OCI-LY1 (cell line): Measurements from ENCODE around the gene AKIRIN2.
A peak's percentile ranks its signal among the peaks of the same experiment; 100 is the strongest.

Experiments
- H2AFZ ChIP-seq: fragments of 200-600 bp; sonication (generic), shearing (Covaris generic); 2 replicates; pipeline ENCODE4 v1.6.0; 2014; ENCODE audit warnings: antibody characterized with exemption, mild to moderate bottlenecking, low read length
- H3F3A ChIP-seq: fragments of 200-600 bp; sonication (generic), shearing (Covaris generic); 2 replicates; pipeline ENCODE4 v1.6.0; 2014; ENCODE audit warnings: mild to moderate bottlenecking, antibody characterized with exemption, low read length, moderate library complexity; ENCODE audit not compliant: insufficient read depth
- H3K27ac ChIP-seq: fragments of 200-600 bp; sonication (generic); 2 replicates; pipeline ENCODE4 v1.5.1; 2014; ENCODE audit warnings: low read length, mixed run types, mild to moderate bottlenecking, low read depth; ENCODE audit not compliant: poor library complexity, severe bottlenecking
- H3K27me3 ChIP-seq: fragments of 200-600 bp; sonication (generic); 2 replicates; pipeline ENCODE4 v1.6.0; 2014; ENCODE audit warnings: antibody characterized with exemption, mild to moderate bottlenecking, low read length, moderate library complexity; ENCODE audit not compliant: insufficient read depth
- H3K36me3 ChIP-seq: fragments of 200-600 bp; sonication (generic); 2 replicates; pipeline ENCODE4 v1.6.1; 2014; ENCODE audit warnings: mild to moderate bottlenecking, antibody characterized with exemption, low read length, moderate library complexity, mixed read lengths; ENCODE audit not compliant: insufficient read depth
- H3K4me1 ChIP-seq: fragments of 200-600 bp; sonication (generic); 2 replicates; pipeline ENCODE4 v1.5.1; 2014; ENCODE audit warnings: mild to moderate bottlenecking, low read length, moderate library complexity; ENCODE audit not compliant: insufficient read depth, severe bottlenecking
- H3K4me2 ChIP-seq: fragments of 200-600 bp; sonication (generic), shearing (Covaris generic); 2 replicates; pipeline ENCODE4 v1.6.1; 2014; ENCODE audit warnings: low read length
- H3K4me3 ChIP-seq: fragments of 200-600 bp; sonication (generic); 2 replicates; pipeline ENCODE4 v1.5.1; 2014; ENCODE audit warnings: low read length, low read depth, mild to moderate bottlenecking, mixed read lengths; ENCODE audit not compliant: poor library complexity, severe bottlenecking
- H3K79me2 ChIP-seq: fragments of 200-600 bp; shearing (Covaris generic); 2 replicates; pipeline ENCODE4 v1.6.1; 2016; ENCODE audit warnings: mixed run types, low read length, mixed read lengths; ENCODE audit not compliant: insufficient read depth
- H3K9ac ChIP-seq: fragments of 200-600 bp; sonication (generic), shearing (Covaris generic); 2 replicates; pipeline ENCODE4 v1.6.1; 2014; ENCODE audit warnings: mild to moderate bottlenecking, low read length, mixed read lengths
- H3K9me2 ChIP-seq: fragments of 200-600 bp; sonication (generic), shearing (Covaris generic); 2 replicates; pipeline ENCODE4 v1.6.1; 2014; ENCODE audit warnings: low read depth, mild to moderate bottlenecking, low read length, mixed read lengths
- H3K9me3 ChIP-seq: fragments of 200-600 bp; shearing (Covaris generic); 2 replicates; pipeline ENCODE4 v1.6.1; 2014; ENCODE audit warnings: low read length, mixed read lengths
- H4K20me1 ChIP-seq: fragments of 200-600 bp; sonication (generic), shearing (Covaris generic); 2 replicates; pipeline ENCODE4 v1.6.0; 2016; ENCODE audit warnings: mild to moderate bottlenecking, low read length; ENCODE audit not compliant: insufficient read depth
- CTCF ChIP-seq: fragments of 200-600 bp; sonication (generic), shearing (Covaris generic); IDR thresholded peaks from 2 replicates; pipeline ENCODE4 v1.5.1; 2017; ENCODE audit warnings: mild to moderate bottlenecking, antibody characterized with exemption, low read length, moderate library complexity, mixed read lengths
- EZH2 ChIP-seq: fragments of 200-600 bp; sonication (generic), shearing (Covaris generic); IDR thresholded peaks from 2 replicates; pipeline ENCODE4 v1.8.0; 2017; ENCODE audit warnings: borderline replicate concordance, mixed run types, mild to moderate bottlenecking, antibody characterized with exemption, low read length, moderate library complexity, mixed read lengths

The AKIRIN2 gene

DNA sequence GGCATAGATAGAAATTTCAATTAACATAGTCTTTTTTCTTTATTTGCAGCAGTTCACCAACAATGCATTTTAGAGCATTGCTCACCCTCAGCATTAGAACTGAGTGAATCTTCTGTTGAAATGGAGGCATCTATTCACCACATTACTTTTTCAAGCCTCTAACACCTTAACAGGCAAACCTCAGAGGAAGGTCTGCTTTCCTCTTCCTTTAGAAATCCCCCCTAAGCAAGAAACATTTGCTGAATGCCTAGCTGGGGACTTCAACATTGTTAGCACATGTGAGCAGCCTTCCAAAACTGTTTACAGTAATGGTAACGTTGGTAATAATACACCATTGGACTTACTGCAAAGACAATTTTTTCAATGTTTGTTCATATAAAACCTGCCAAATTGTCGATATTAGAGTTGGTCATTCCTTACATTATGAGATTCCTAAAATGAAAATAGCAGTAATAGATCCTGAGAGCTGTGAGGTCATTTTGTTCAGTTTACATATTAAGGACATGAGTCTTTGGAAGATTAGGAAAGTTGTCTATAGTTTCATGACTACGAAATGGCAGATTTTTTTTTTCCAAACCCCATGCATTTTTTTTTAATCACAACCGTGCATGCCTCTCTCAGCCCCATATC lies 20.6 kb upstream of the AKIRIN2 start:
- no peak overlapping the region for H3K4me2 ChIP-seq

GRCh38 chr6:87721311-87721710 lies 19.3 kb upstream of the AKIRIN2 start:
- no peak overlapping the region for H3K9ac ChIP-seq
- no peak overlapping the region for H3K4me2 ChIP-seq
- no peak overlapping the region for H2AFZ ChIP-seq
- H3K36me3 ChIP-seq, result no peaks in the 10 kb centered on the region
- H4K20me1 ChIP-seq, result no peaks in the 10 kb centered on the region
- H3K4me3 ChIP-seq, result no peak overlapping the region
- H3K9me2 ChIP-seq, result no peaks in the 10 kb centered on the region
- no peak for TF ChIP-seq EZH2
- TF ChIP-seq CTCF, result no peak
- H3K27me3 ChIP-seq, result no peaks in the 10 kb centered on the region
- no peaks in the 10 kb centered on the region for H3F3A ChIP-seq
- H3K27ac ChIP-seq, result no peak overlapping the region
- no peaks in the 10 kb centered on the region for H3K9me3 ChIP-seq
- H3K4me1 ChIP-seq, result peaks cover 24% of the 10 kb centered on the region
- no peaks in the 10 kb centered on the region for H3K79me2 ChIP-seq

More for the DNA sequence above, 20.6 kb upstream of the AKIRIN2 start:
- no peaks in the 10 kb centered on the region for H3K9me3 ChIP-seq
- no peaks in the 10 kb centered on the region for H3K9me2 ChIP-seq
- no peaks in the 10 kb centered on the region for H3K36me3 ChIP-seq
- peaks cover 27% of the 10 kb centered on the region for H3K4me1 ChIP-seq
- no peak overlapping the region for H3K4me3 ChIP-seq
- no peak overlapping the region for H3K9ac ChIP-seq
- 0 out of 2 replicates have a peak overlapping the region, but pooled peaks have one; percentile 15 for H2AFZ ChIP-seq
- TF ChIP-seq CTCF (no peak), EZH2 (no peak)
- H3K27ac ChIP-seq, result no peak overlapping the region
- H3F3A ChIP-seq, result no peaks in the 10 kb centered on the region
- H3K27me3 ChIP-seq, result no peaks in the 10 kb centered on the region
- H4K20me1 ChIP-seq, result no peaks in the 10 kb centered on the region
- H3K79me2 ChIP-seq, result no peaks in the 10 kb centered on the region

DNA sequence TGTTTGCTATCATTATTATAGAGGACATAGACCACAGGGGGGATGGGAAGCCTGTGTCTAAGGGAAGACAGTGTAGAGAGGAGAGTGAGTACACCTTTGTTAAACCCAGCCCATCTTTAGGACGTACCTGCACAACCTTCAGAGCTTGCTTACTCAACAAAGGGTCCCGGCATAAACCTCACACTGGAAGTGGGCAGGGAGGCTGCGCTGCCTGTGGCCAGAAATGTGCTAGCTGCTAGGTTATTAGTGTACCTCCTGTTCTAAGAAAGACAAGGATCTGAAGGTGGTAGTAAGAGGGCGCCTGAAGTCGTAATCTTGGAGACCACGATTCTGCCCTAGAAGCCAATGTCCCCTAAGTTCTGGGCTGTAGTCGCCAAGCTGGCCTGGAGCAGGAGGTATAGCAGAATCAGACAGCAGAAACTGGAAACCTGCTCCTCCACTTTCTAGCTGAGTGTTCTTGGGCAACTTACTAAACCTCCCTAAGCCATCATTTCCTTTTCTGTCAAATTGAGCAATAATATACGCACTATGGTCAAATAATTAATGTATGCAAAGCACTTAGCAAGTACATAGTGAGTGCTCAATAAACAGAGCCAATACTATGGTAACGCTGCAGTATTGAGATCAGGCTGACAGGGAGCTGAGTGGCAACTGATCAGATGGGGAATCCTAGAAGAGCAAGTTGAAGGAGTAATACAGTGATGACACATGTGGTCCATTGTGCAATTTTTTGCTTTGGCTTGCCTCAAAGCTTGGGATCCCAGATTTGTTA lies 16.8 kb upstream of the AKIRIN2 start:
- no peak overlapping the region; the same call in 1 of the 2 replicates for H2AFZ ChIP-seq
- no peaks in the 10 kb centered on the region for H3F3A ChIP-seq
- no peak overlapping the region for H3K9ac ChIP-seq
- H3K36me3 ChIP-seq, result no peaks in the 10 kb centered on the region
- peaks cover 19% of the 10 kb centered on the region for H3K4me1 ChIP-seq
- H3K9me2 ChIP-seq, result no peaks in the 10 kb centered on the region
- H3K79me2 ChIP-seq, result no peaks in the 10 kb centered on the region
- no peaks in the 10 kb centered on the region for H4K20me1 ChIP-seq
- no peak overlapping the region for H3K27ac ChIP-seq
- H3K9me3 ChIP-seq, result no peaks in the 10 kb centered on the region
- no peak overlapping the region for H3K4me2 ChIP-seq
- H3K27me3 ChIP-seq, result no peaks in the 10 kb centered on the region
- TF ChIP-seq CTCF, result no peak
- no peak for TF ChIP-seq EZH2
- H3K4me3 ChIP-seq, result no peak overlapping the region
